ENCODE data around the gene CACNA1A.
"Not testable (repeated sequence)": the region's sequence is repeated elsewhere in the genome, so short reads cannot be mapped to it uniquely, and the experiment has no call there.

The CACNA1A gene

DNA sequence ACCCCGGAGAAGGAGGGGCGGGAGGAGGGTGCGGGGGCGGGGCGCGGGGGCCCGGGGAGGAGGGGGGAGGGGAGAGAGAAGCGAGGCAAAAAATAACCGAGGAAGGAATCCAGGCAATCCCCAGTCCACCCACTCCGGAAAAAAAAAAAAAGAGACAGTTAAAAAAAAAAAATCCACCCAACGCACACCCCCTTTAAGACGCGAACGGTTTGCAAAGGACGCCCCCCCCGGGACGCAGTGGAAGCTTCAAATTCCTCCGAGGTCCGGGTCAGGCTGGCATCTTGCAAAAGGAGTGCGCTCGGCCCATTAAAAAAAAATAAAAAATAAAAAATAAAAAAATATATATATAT, at the start of gene CACNA1A:
TSS of gene CACNA1A (minus strand) at position 9 of the 350 bp plus-strand sequence. CDS start 255 bp downstream, outside the sequence.
- no peak for DNase-seq

- DNase-seq, result no peak
These were observed 48.4 kb upstream of the CACNA1A start for GRCh38 chr19:13554506-13555240.

- no peak for DNase-seq
These were observed 47.7 kb upstream of the CACNA1A start for GRCh38 chr19:13553880-13554400.

DNA sequence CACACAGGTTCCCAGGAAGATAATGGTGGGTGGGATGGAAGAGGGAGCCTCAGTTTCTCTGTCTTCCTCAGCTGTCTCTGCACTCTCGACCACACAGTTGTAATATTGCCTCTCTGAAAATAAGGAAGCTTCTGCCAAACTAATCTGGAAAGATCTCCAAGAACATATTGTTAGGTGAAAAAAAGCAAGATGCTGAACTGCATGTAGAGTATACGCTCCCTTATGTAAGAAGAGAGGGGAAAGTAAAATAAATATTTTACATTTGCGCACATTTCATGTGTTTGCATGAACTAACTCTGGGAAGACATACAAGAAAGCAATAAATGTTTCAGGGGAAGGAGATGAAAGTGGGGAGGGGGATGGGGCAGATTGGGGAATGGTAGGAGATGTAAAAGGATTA, 41.9 kb upstream of the CACNA1A start:
- DNase-seq, result no peak

- no peak for DNase-seq
These were observed 40.8 kb upstream of the CACNA1A start for GRCh38 chr19:13547102-13547501.

- DNase-seq, result no peak
These were observed 38.1 kb upstream of the CACNA1A start for GRCh38 chr19:13544423-13544822.

DNA sequence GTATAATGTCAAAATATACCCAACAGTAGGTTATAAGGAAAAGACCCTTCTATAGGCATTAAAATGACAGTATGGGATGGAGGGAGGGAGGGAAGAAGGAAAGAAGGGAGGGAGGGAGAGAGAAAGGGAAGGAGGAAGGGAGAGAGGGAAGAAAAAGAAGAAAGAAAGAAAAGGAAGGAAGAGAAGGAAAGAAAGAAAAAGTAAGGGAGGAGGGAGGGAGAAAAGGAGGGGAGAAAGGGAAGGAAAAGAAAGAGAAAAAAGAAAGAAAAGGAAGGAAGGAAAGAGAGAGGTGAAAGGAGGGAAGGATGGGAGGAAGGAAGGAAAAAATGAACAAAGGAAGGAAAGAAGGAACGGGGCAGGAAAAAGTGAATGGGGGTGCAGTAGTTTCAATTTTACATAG, 35.3 kb upstream of the CACNA1A start:
- DNase-seq, result no peak

GRCh38 chr19:13539332-13539731, 33.1 kb upstream of the CACNA1A start:
- no peak for DNase-seq

DNA sequence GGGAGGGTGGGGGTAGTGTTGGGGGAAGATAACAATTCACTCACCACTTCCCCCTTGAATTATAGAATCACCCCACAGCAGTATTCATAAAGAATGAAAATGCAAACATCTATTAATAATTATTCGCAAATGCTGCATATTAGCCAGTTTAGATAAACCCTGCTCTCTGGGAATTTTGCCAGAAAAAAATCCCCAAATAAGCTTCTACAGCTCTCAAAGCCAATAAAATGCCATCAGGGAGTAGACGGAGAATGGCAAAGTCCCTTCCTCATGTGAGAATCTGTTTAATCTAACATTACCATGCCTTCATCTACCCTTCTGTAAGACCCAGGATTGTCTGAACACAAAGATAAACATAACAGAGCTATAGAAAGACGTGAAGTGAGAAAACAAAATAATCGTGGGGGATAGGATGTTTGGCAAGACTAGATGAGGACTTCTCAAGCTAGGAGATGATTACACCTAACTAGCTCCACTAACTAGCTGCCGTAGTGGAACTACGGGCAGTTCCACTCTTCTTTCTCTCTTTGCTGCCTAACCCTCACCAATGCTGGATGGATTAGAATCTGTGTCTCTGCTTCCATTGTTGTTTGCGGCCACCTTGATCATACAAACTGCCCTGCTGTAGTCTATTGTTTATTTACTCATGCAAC, 32.4 kb upstream of the CACNA1A start:
- no peak for DNase-seq

GRCh38 chr19:13537454-13537853, 31.2 kb upstream of the CACNA1A start:
- no peak for DNase-seq

- no peak for DNase-seq
These were observed 24.4 kb upstream of the CACNA1A start for GRCh38 chr19:13530720-13531119.

- DNase-seq, result not testable (repeated sequence)
These were observed 23.4 kb upstream of the CACNA1A start for GRCh38 chr19:13529721-13530120.

DNA sequence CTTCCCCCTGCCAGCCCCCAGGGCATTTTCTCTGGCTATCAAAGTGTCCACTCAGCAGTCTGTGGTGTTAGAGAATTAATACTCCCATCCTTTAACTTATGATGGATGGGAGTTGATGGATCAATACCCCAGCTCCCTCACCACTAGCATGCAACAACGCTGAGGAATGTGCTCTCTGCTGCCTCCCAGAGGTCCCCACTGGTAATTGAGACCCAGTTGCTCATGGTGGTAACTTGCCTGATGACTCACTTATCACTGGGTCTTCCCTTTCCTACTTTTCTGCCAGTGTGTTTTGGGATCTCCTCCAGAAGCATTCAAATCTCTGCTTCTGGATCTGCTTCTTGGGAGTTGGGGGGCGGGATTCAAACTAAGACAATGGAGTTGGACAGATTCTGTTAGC, 20.3 kb upstream of the CACNA1A start:
- DNase-seq, result no peak

- no peak for DNase-seq
These were observed 14.8 kb upstream of the CACNA1A start for GRCh38 chr19:13521066-13521465.

GRCh38 chr19:13511947-13512346, 5.7 kb upstream of the CACNA1A start:
- no peak for DNase-seq

DNA sequence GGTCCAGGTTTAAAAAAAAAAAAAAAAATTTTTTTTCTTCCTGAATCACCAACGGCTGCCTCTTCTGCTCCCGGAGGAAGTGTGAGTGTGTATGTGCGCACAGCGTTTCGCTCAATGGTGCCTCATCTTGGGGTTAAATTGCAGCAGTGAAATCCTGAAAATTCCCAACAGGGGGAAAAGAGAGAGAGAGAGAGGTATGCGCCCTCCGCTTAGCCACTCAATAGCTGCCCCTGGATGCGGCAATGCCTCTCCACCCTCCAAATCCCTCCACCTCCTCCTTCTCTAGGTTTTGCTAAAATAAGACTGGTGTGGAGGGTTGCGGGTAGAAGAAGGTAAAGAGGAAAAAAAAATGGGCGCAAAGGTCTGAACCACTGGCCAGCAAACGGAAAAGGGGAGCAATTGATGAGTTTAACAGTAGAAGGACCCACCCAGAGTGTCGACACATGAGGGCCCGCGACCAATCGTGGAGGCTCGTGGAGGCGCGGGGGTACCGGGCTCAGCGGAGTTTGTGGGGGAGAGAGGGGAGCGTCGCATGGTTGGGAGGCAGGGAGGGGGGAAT, 853 bp upstream of the CACNA1A start:
- DNase-seq, result no peak

GRCh38 chr19:13505761-13506470, 363 bp downstream of the CACNA1A start:
- no peak for DNase-seq

DNA sequence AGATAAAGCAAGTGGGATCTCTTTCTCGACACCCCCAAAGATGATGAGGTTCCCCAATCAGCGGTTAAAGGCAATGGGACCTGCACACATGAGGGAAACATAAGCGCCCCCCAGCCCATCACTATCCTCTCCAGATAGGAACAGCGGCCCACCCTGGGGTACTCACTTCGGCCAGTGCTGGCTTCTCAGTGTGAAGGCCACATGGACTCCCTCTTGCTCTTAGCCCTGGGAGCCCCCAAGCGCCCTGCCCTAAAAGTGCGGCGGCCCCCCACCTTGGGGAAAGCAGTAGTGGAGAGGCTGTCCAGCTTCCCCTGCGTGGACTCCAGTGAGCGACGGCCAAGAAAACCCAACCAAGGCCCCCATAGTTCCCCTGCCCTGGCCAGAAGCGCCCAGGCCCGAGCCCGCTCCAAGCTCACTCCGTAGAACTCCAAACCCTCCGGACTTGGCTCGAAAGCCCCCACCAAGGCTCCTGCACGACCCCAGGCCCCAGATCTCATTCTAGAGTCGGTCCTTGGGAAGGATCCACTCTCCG, 1.0 kb downstream of the CACNA1A start:
- DNase-seq, result no peak

DNA sequence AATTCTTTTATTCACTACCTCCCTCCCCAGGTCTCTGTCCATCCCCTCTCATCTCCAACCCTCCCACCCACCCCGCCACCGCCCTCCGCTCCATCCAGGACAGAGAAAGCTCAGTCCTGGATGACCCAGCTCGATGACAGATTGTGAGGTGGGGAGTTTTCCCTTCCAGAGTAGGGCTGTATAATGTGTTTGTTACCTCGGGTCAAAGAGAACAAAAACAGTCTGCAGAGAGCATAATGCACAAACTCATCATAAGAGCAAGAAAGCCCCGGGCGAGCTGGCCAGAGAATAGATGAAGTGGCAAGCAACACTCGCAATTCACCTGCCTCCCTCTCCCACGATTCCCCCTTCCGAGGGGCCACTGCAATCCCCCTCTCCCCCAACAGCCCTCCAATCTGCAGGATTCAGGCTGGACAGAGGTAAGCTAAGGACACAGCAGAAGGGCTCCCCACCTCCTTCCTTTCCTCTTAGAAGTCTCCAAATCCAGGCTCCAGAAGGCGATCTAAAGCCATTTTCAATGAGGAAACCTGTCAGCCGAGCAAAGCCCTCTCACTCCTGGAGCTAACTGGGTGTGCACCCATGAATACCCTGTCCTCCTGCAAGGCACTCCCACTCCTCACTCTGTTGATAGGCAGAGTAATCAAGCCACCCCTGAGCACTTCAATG, 2.6 kb downstream of the CACNA1A start:
- DNase-seq, result no peak

DNA sequence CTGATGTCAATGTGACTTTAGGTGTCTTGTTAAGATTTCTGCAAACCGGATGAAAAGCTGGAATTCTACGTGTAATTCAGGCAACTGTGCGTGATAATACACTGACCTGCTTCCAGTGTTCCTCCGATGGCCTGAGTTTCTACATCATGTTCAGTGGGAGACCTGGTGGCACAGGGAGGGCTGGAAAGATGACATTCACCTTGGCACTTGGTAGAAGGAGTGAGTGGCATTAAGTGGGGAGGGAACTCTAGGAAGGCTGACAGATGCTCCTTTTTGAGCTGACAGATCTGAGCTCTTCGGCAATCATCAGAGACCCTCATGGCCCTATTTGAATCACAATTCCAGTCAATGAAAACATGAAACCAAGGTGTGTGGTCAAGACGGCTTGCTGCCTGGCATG, 4.0 kb downstream of the CACNA1A start:
- no peak for DNase-seq

DNA sequence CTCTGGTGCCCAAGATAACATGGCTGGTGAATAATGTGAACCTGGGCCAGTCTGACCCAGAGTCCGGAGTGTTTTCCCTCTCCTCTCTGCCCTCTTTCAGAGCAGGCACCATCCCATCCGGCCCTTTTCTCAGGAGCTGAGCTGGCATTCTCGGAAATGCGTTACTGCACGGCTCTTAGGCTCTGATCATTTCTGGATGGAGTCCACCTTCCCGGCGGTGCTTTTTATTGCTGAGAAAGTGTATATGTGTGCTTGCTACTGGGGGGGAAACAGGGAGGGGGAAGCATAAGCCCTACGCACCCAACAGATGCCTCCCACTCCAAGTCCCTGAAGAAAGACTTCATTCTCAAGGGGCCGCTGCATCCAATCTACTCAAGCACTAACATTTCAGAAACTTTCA, 6.6 kb downstream of the CACNA1A start:
- no peak for DNase-seq

DNA sequence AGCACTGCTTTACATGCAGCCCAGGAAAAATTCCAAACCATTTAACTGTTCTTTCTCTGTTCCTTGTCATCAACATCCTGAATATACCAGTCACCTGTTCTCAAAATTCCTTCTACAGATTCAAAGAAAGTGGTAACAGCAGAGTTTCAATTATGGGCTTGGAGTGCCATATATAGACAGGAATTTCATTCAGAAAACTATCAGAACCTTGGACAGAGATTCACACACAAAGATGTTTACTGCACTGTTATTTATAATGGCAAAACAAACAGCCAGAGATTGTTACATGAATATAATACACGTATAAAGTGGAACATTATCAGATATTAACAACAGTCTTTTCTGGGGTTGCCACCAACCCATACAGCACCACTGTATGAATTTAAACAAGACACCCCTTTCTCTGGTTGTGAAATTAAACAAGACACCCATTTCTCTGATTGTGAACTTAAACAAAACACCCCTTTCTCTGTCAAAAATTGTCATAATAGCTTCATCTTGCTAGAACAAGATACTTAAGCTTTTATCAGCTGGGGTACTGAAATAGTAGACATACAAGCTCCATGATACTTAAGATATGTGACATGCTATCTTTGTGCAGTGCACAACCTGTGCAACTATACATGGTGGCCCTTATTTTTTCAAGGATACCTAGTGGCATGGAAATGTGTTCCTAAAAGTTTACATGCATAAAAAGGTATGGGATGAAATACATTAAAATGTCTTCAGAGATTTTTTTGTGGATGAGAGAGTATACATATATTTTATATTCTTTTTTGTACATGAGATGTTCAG, 12.6 kb downstream of the CACNA1A start:
- DNase-seq, result no peak
